Measurements from ENCODE around the gene MIEN1. TPM values are rescaled to one million over a fixed set of nuclear protein-coding genes. Genes with fewer than 3 reads are reported as not detected.
A peak's percentile ranks its signal among the peaks of the same experiment; 100 is the strongest.

The MIEN1 gene
- total and polyA plus RNA-seq, 2 of the 13 experiments (the other 11 are each of a cell fraction or from before 2014, with no cell fraction given), result 40.6 to 56.6 TPM

DNA sequence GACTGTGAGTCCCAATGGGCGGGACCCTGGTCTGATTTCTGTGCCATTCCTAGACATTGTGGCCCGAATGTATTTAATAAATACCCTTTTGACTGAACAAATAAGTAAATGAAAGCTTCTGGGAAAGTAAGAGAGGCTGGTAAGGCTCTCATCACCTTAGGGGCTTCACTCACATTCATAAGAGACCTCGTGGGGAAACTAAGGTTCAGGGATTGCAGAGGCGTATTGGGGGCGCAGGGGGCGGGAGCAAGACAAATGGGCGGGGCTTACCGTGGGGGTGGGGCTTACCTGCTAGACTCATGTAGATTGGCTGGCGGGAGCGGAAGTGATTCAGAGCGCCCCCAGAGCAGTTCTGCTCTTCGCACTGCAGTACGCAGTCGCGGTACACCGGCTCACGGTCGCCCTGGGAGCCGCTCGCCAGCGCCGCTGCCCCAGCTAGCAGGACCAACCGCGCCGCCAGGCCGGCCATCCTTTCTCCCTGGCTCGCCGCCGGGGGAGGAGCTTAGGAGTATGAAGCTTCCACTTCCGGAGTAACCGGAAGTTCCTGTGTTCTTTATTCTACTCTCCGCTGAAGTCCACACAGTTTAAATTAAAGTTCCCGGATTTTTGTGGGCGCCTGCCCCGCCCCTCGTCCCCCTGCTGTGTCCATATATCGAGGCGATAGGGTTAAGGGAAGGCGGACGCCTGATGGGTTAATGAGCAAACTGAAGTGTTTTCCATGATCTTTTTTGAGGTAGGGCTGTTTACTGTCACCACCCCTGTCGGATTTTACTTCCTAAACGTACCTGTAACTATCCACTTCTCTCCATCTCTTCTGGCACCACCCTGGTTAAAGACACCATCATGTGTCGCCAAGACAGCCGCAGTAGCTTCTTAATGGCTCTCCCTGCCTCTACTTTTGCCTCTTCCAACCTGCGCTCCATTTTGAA lies 42.5 kb downstream of the MIEN1 start, which contains the start of gene PGAP3 (continued):
- TF ChIP-seq, protein P1, sequence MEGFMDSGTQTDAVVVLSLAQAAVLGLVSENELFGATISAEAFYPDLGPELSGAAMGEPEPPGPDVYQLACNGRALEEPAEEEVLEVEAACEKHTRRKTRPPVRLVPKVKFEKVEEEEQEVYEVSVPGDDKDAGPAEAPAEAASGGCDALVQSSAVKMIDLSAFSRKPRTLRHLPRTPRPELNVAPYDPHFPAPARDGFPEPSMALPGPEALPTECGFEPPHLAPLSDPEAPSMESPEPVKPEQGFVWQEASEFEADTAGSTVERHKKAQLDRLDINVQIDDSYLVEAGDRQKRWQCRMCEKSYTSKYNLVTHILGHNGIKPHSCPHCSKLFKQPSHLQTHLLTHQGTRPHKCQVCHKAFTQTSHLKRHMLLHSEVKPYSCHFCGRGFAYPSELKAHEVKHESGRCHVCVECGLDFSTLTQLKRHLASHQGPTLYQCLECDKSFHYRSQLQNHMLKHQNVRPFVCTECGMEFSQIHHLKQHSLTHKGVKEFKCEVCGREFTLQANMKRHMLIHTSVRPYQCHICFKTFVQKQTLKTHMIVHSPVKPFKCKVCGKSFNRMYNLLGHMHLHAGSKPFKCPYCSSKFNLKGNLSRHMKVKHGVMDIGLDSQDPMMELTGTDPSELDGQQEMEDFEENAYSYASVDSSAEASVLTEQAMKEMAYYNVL (CRISPR knock-in tag; IDR thresholded peaks at IDR 0.05; ENCODE audit: borderline replicate concordance), result no peak
- TF ChIP-seq SP140L (CRISPR knock-in tag; IDR thresholded peaks at IDR 0.05; ENCODE audit: borderline replicate concordance), result peak; percentile 75; the same call in 1 of the 2 replicates
- TF ChIP-seq STAT5B (CRISPR knock-in tag; IDR thresholded peaks at IDR 0.05), result no peak
- TF ChIP-seq SRSF1 (optimal IDR thresholded peaks at IDR 0.05; ENCODE audit: low read depth, low read length), result peak; percentile 49
- TF ChIP-seq ZFYVE20 (CRISPR knock-in tag; IDR thresholded peaks at IDR 0.05; ENCODE audit: borderline replicate concordance, low read depth), result no peak
- TF ChIP-seq, protein P2, sequence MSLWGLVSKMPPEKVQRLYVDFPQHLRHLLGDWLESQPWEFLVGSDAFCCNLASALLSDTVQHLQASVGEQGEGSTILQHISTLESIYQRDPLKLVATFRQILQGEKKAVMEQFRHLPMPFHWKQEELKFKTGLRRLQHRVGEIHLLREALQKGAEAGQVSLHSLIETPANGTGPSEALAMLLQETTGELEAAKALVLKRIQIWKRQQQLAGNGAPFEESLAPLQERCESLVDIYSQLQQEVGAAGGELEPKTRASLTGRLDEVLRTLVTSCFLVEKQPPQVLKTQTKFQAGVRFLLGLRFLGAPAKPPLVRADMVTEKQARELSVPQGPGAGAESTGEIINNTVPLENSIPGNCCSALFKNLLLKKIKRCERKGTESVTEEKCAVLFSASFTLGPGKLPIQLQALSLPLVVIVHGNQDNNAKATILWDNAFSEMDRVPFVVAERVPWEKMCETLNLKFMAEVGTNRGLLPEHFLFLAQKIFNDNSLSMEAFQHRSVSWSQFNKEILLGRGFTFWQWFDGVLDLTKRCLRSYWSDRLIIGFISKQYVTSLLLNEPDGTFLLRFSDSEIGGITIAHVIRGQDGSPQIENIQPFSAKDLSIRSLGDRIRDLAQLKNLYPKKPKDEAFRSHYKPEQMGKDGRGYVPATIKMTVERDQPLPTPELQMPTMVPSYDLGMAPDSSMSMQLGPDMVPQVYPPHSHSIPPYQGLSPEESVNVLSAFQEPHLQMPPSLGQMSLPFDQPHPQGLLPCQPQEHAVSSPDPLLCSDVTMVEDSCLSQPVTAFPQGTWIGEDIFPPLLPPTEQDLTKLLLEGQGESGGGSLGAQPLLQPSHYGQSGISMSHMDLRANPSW (CRISPR knock-in tag; IDR thresholded peaks at IDR 0.05; ENCODE audit: borderline replicate concordance), result peak; percentile 24; the same call in 1 of the 2 replicates
- TF ChIP-seq, protein P3, sequence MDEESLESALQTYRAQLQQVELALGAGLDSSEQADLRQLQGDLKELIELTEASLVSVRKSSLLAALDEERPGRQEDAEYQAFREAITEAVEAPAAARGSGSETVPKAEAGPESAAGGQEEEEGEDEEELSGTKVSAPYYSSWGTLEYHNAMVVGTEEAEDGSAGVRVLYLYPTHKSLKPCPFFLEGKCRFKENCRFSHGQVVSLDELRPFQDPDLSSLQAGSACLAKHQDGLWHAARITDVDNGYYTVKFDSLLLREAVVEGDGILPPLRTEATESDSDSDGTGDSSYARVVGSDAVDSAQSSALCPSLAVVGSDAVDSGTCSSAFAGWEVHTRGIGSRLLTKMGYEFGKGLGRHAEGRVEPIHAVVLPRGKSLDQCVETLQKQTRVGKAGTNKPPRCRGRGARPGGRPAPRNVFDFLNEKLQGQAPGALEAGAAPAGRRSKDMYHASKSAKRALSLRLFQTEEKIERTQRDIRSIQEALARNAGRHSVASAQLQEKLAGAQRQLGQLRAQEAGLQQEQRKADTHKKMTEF (CRISPR knock-in tag; IDR thresholded peaks at IDR 0.05), result peak; percentile 66; the same call in 1 of the 2 replicates
- peak; percentile 61; the same call in 1 of the 2 replicates for TF ChIP-seq ZNF737 (CRISPR knock-in tag; IDR thresholded peaks at IDR 0.05; ENCODE audit: borderline replicate concordance)
- no peak for TF ChIP-seq SETDB1 (CRISPR knock-in tag; IDR thresholded peaks at IDR 0.05; ENCODE audit: borderline replicate concordance)
- no peak for TF ChIP-seq ZNF772 (CRISPR knock-in tag; IDR thresholded peaks at IDR 0.05)
- TF ChIP-seq, protein P4, sequence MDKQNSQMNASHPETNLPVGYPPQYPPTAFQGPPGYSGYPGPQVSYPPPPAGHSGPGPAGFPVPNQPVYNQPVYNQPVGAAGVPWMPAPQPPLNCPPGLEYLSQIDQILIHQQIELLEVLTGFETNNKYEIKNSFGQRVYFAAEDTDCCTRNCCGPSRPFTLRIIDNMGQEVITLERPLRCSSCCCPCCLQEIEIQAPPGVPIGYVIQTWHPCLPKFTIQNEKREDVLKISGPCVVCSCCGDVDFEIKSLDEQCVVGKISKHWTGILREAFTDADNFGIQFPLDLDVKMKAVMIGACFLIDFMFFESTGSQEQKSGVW (CRISPR knock-in tag; IDR thresholded peaks at IDR 0.05; ENCODE audit: borderline replicate concordance), result no peak
- TF ChIP-seq GZF1 (CRISPR knock-in tag; IDR thresholded peaks at IDR 0.05), result no peak; the same call in 1 of the 2 replicates
- TF ChIP-seq HCFC1 (IDR thresholded peaks at IDR 0.05; ENCODE audit: low read depth, low read length), result peak; percentile 54; the same call in 1 of the 2 replicates
- TF ChIP-seq YEATS2 (CRISPR knock-in tag; IDR thresholded peaks at IDR 0.05; ENCODE audit: borderline replicate concordance), result peak; percentile 86; the same call in 1 of the 2 replicates
- no peak for TF ChIP-seq SCMH1 (CRISPR knock-in tag; IDR thresholded peaks at IDR 0.05; ENCODE audit: borderline replicate concordance)
- peak; percentile 62; the same call in 1 of the 2 replicates for TF ChIP-seq ZSCAN20 (CRISPR knock-in tag; IDR thresholded peaks at IDR 0.05; ENCODE audit: borderline replicate concordance)
- no peak for TF ChIP-seq HNRNPL (IDR thresholded peaks at IDR 0.05; ENCODE audit: low read depth, low read length)
- no peak for TF ChIP-seq ZNF619 (CRISPR knock-in tag; IDR thresholded peaks at IDR 0.05)
- TF ChIP-seq ZNF143 (CRISPR knock-in tag; IDR thresholded peaks at IDR 0.05), result no peak; the same call in 1 of the 2 replicates
- no peak for TF ChIP-seq DPF2 (CRISPR knock-in tag; IDR thresholded peaks at IDR 0.05; ENCODE audit: borderline replicate concordance, low read depth)
- TF ChIP-seq ZBTB42 (CRISPR knock-in tag; IDR thresholded peaks at IDR 0.05), result 0 out of 2 replicates have a peak, but pooled peaks have one; percentile 62

Measured in HepG2 (cell line).